Measurements from ENCODE around the gene ZNF783. TPM values are rescaled to one million over a fixed set of nuclear protein-coding genes. Genes with fewer than 3 reads are reported as not detected.
A peak's percentile ranks its signal among the peaks of the same experiment; 100 is the strongest.

ZNF783 gene
- total RNA-seq, 2 donors from 2014 or later = 10.7 to 20.7 TPM

GRCh38 chr7:149302865-149303264 lies 40.9 kb downstream of the ZNF783 start:
- Histone ChIP-seq H3K27ac (no peak overlapping the region), H3K27me3 (replicated peaks; ENCODE audit: insufficient read depth) (no peaks in the 10 kb centered on the region), H3K4me1 (replicated peaks) (no peaks in the 10 kb centered on the region), H3K9me3 (no peaks in the 10 kb centered on the region), H3K36me3 (no peaks in the 10 kb centered on the region), H3K4me3 (no peak overlapping the region)
- DNase-seq (ENCODE audit: low spot score) = no peak
- no peak for TF ChIP-seq POLR2AphosphoS5 (IDR thresholded peaks at IDR 0.05)
- TF ChIP-seq CTCF (IDR thresholded peaks at IDR 0.05) = no peak
- TF ChIP-seq POLR2A (IDR thresholded peaks at IDR 0.05) = no peak
- 81% methylated on average over 2 of the region's 2 CpGs for WGBS
- intact Hi-C loops (cut with DNase I) = no loop called here

DNA sequence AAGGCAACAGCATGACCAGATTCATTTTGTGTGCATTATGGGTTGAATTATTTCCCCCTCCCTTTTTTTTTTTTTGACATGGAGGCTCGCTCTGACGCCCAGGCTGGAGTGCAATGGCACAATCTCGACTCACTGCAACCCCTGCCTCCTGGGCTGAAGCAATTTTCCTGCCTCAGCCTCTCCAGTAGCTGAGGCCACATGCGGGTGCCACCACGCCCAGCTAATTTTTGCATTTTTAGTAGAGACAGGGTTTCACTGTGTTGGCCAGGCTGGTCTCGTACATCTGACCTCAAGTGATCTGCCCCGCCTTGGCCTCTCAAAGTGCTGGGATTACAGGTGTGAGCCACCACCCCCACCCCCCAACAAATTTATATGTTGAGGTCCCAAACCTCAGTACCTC lies 42.0 kb downstream of the ZNF783 start:
- no peaks in the 10 kb centered on the region for H3K27me3 ChIP-seq (replicated peaks; ENCODE audit: insufficient read depth)
- TF ChIP-seq CTCF (IDR thresholded peaks at IDR 0.05) (no peak), POLR2A (IDR thresholded peaks at IDR 0.05) (no peak), POLR2AphosphoS5 (IDR thresholded peaks at IDR 0.05) (no peak)
- H3K36me3 ChIP-seq = no peaks in the 10 kb centered on the region
- intact Hi-C loops (cut with DNase I) = no loop called here
- no peak for DNase-seq (ENCODE audit: low spot score)
- no peaks in the 10 kb centered on the region for H3K9me3 ChIP-seq
- H3K4me1 ChIP-seq (replicated peaks) = no peaks in the 10 kb centered on the region
- 93% methylated on average over 7 of the region's 7 CpGs for WGBS
- no peak overlapping the region for H3K27ac ChIP-seq
- no peak overlapping the region for H3K4me3 ChIP-seq

DNA sequence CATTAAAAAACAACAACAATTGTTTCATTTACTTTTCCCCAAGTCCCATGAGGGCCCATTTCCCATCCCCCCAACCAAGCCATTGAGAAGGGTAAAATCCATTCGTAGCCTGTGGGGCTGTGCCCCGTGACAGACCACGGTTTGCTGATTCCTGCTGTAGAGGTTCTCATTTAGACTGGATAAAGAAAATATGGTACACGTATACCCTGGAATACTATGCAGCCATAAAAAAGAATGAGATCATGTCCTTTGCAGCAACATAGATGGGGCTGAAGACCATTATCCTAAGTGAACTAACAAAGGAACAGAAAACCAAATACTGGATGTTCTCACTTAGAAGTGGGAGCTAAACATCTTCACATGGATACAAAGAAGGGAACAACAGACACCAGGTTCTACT lies 44.9 kb downstream of the ZNF783 start:
- no peak overlapping the region for H3K27ac ChIP-seq
- no peaks in the 10 kb centered on the region for H3K36me3 ChIP-seq
- no peak for DNase-seq (ENCODE audit: low spot score)
- no peaks in the 10 kb centered on the region for H3K4me1 ChIP-seq (replicated peaks)
- no peak overlapping the region for H3K4me3 ChIP-seq
- H3K9me3 ChIP-seq = no peaks in the 10 kb centered on the region
- intact Hi-C loops (cut with DNase I) = no loop called here
- no peaks in the 10 kb centered on the region for H3K27me3 ChIP-seq (replicated peaks; ENCODE audit: insufficient read depth)
- WGBS = 92% methylated on average over 4 of the region's 4 CpGs
- TF ChIP-seq POLR2A (IDR thresholded peaks at IDR 0.05) = no peak

- TF ChIP-seq POLR2A (IDR thresholded peaks at IDR 0.05) (no peak), POLR2AphosphoS5 (IDR thresholded peaks at IDR 0.05) (no peak), CTCF (IDR thresholded peaks at IDR 0.05) (no peak)
- intact Hi-C loops (cut with DNase I) = no loop called here
- H3K27me3 ChIP-seq (replicated peaks; ENCODE audit: insufficient read depth) = no peaks in the 10 kb centered on the region
These were observed 45.9 kb downstream of the ZNF783 start for GRCh38 chr7:149307775-149308501.

GRCh38 chr7:149310113-149310836 lies 48.3 kb downstream of the ZNF783 start:
- H3K4me1 ChIP-seq (replicated peaks) = no peaks in the 10 kb centered on the region
- TF ChIP-seq POLR2A (IDR thresholded peaks at IDR 0.05) (no peak), POLR2AphosphoS5 (IDR thresholded peaks at IDR 0.05) (peak; percentile 41), CTCF (IDR thresholded peaks at IDR 0.05) (peak in 3 of 4 experiments; percentile 56 to 76 (median 69))
- no peaks in the 10 kb centered on the region for H3K27me3 ChIP-seq (replicated peaks; ENCODE audit: insufficient read depth)
- H3K4me3 ChIP-seq = no peak overlapping the region
- intact Hi-C loops (cut with DNase I) = no loop called here
- DNase-seq (ENCODE audit: low spot score) = no peak
- no peak overlapping the region for H3K27ac ChIP-seq
- WGBS = 88% methylated on average over 3 of the region's 3 CpGs
- no peaks in the 10 kb centered on the region for H3K9me3 ChIP-seq
- H3K36me3 ChIP-seq = no peaks in the 10 kb centered on the region

More at GRCh38 chr7:149307775-149308501, 45.9 kb downstream of the ZNF783 start:
- peak; percentile 1 for DNase-seq (ENCODE audit: low spot score)
- 94% methylated on average over 16 of the region's 16 CpGs for WGBS
- H3K9me3 ChIP-seq = no peaks in the 10 kb centered on the region
- H3K4me3 ChIP-seq = no peak overlapping the region
- no peaks in the 10 kb centered on the region for H3K4me1 ChIP-seq (replicated peaks)
- no peaks in the 10 kb centered on the region for H3K36me3 ChIP-seq
- no peak overlapping the region for H3K27ac ChIP-seq

Data from prostate gland (tissue), 2 donors.